ENCODE measurements around the gene FAM219B.

DNA sequence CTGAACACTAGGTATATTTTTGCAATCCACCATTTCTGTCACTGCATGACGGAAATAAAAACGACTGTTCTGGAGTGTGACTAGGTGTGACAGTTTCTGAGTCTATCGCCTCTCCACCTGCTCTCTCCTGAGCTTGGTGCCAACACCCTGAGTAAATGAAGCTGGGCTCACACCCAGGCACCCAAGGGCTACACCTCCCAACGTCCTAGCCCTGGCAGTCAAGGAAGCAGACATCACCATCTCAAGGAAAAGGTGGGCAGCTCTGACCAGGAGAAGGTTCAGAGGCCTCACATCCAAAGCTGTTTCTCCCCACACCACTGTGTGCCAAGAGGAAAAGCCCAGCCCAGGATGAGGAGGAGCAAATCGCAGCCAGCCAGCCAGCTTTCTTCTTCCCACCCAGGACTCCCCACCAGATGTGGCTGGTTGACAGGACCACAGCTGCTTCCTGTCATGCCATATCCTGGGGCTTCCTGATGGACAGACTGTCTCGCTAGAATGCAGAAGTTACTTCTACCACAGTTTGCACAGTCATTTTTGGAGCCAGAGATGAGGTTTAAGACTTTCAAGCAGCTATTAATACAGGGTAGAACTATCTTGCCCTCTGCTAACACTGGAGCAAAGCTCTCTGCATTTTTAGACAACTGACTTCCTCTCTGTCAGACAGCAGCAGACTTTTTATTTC lies 36.8 kb downstream of the FAM219B start:
- TF ChIP-seq, protein P1, sequence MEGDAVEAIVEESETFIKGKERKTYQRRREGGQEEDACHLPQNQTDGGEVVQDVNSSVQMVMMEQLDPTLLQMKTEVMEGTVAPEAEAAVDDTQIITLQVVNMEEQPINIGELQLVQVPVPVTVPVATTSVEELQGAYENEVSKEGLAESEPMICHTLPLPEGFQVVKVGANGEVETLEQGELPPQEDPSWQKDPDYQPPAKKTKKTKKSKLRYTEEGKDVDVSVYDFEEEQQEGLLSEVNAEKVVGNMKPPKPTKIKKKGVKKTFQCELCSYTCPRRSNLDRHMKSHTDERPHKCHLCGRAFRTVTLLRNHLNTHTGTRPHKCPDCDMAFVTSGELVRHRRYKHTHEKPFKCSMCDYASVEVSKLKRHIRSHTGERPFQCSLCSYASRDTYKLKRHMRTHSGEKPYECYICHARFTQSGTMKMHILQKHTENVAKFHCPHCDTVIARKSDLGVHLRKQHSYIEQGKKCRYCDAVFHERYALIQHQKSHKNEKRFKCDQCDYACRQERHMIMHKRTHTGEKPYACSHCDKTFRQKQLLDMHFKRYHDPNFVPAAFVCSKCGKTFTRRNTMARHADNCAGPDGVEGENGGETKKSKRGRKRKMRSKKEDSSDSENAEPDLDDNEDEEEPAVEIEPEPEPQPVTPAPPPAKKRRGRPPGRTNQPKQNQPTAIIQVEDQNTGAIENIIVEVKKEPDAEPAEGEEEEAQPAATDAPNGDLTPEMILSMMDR (IDR thresholded peaks at IDR 0.05) = no peak
- TF ChIP-seq POLR2A (IDR thresholded peaks at IDR 0.05) = no peak

Data from uterus (tissue), 2 donors.